Thoracic aorta (tissue), 2 donors: ENCODE results near the gene ZNF503. TPM values are rescaled to one million over a fixed set of nuclear protein-coding genes. Genes with fewer than 3 reads are reported as not detected.

ENCODE experiments used
- ATAC-seq: fragments of 150-250 bp; one replicate; pipeline ENCODE4 v1.8.0; 2017; ENCODE audit warnings: low read depth; ENCODE audit not compliant: insufficient number of reproducible peaks, low FRiP score
- DNase-seq: peaks from one replicate; pipeline ENCODE4 v3.0.0-alpha.2; 2020; ENCODE audit warnings: low spot score
- H3K27ac ChIP-seq, 2 donors: fragments of 200-600 bp; sonication (generic); 1 replicate in 1 of 2; 2 replicates in 1 of 2; pipeline ENCODE4 v1.5.1; 2016; ENCODE audit warnings: mild to moderate bottlenecking in 2 of 2, moderate library complexity in 2 of 2
- H3K27me3 ChIP-seq: fragments of 200-600 bp; sonication (generic); replicated peaks from 2 replicates; pipeline ENCODE4 v1.6.0; 2016; ENCODE audit warnings: mild to moderate bottlenecking; ENCODE audit not compliant: insufficient read depth
- H3K36me3 ChIP-seq: fragments of 200-600 bp; sonication (generic); one replicate; pipeline ENCODE4 v1.5.1; 2016
- H3K4me1 ChIP-seq, 2 donors: fragments of 200-600 bp; sonication (generic); 1 replicate in 1 of 2; 2 replicates in 1 of 2; pipeline versions ENCODE4 v1.5.1 to v1.6.0; 2016; ENCODE audit warnings: low read depth in 2 of 2, mild to moderate bottlenecking in 1 of 2; ENCODE audit not compliant: control insufficient read depth in 1 of 2
- H3K4me3 ChIP-seq: fragments of 200-600 bp; sonication (generic); 2 replicates; pipeline ENCODE4 v1.5.1; 2016; ENCODE audit warnings: mild to moderate bottlenecking
- H3K9me3 ChIP-seq: fragments of 200-600 bp; sonication (generic); 2 replicates; pipeline ENCODE4 v1.5.1; 2016
- total RNA-seq, 2 donors: library from RNA; depleted of rRNA; stranded (reverse); fragments of >200 nt; gene quantifications; one replicate each; pipeline versions ENCODE4 v1.1.0 to v1.2.3, GENCODE V29; 2016
- TF ChIP-seq, protein P1 (sequence below): fragments of 200-600 bp; sonication (generic); IDR thresholded peaks from one replicate; pipeline ENCODE4 v1.5.1; 2019; ENCODE audit warnings: antibody characterized with exemption

The ZNF503 gene
- total RNA-seq, 2 donors from 2014 or later, result 28.8 to 42.3 TPM

GRCh38 chr10:75436896-75437295 lies 35.3 kb upstream of the ZNF503 start:
- DNase-seq, result no peak
- Histone ChIP-seq H3K4me1 (peaks cover 0 to 5% of the 10 kb centered on the region in 2 donors), H3K4me3 (no peak overlapping the region), H3K27ac (no peak overlapping the region), H3K27me3 (no peaks in the 10 kb centered on the region), H3K9me3 (no peaks in the 10 kb centered on the region), H3K36me3 (no peaks in the 10 kb centered on the region)
- no peak for ATAC-seq
- TF ChIP-seq, protein P1, sequence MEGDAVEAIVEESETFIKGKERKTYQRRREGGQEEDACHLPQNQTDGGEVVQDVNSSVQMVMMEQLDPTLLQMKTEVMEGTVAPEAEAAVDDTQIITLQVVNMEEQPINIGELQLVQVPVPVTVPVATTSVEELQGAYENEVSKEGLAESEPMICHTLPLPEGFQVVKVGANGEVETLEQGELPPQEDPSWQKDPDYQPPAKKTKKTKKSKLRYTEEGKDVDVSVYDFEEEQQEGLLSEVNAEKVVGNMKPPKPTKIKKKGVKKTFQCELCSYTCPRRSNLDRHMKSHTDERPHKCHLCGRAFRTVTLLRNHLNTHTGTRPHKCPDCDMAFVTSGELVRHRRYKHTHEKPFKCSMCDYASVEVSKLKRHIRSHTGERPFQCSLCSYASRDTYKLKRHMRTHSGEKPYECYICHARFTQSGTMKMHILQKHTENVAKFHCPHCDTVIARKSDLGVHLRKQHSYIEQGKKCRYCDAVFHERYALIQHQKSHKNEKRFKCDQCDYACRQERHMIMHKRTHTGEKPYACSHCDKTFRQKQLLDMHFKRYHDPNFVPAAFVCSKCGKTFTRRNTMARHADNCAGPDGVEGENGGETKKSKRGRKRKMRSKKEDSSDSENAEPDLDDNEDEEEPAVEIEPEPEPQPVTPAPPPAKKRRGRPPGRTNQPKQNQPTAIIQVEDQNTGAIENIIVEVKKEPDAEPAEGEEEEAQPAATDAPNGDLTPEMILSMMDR, result no peak

DNA sequence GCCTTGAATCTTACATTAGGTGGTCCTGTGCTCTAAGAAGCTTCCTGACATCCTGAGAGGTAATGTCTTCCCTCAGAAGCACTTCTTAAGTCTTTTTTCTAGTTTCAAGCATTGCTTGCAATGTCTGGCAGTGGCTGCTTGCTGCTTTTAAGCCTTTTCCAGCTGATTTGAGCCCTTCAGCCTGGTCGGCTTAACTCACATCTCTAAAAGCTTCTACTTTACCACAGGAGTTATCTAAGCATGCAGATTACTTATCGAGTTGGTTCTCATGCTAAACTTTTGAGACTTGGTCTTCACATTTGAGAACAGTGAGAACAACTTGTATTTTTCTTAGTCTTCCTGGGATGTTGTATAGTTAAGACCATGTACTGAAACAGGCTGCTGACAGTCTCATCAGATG lies 33.7 kb upstream of the ZNF503 start:
- Histone ChIP-seq H3K36me3 (no peaks in the 10 kb centered on the region), H3K4me3 (no peak overlapping the region), H3K27me3 (no peaks in the 10 kb centered on the region), H3K9me3 (no peaks in the 10 kb centered on the region), H3K27ac (no peak overlapping the region), H3K4me1 (peaks cover 3 to 18% of the 10 kb centered on the region in 2 donors)
- DNase-seq (no peak), ATAC-seq (no peak)
- TF ChIP-seq, protein P1, result no peak

- Histone ChIP-seq H3K9me3 (no peaks in the 10 kb centered on the region), H3K36me3 (no peaks in the 10 kb centered on the region), H3K4me3 (no peak overlapping the region), H3K27ac (no peak overlapping the region), H3K27me3 (no peaks in the 10 kb centered on the region), H3K4me1 (peaks cover 3 to 25% of the 10 kb centered on the region in 2 donors)
- TF ChIP-seq, protein P1, result no peak
- DNase-seq (no peak), ATAC-seq (no peak)
Observed at GRCh38 chr10:75434291-75434690, 32.7 kb upstream of the ZNF503 start.

GRCh38 chr10:75433216-75433615 lies 31.7 kb upstream of the ZNF503 start:
- ATAC-seq, result no peak
- H3K27me3 ChIP-seq, result no peaks in the 10 kb centered on the region
- H3K9me3 ChIP-seq, result no peaks in the 10 kb centered on the region
- DNase-seq, result no peak
- H3K4me3 ChIP-seq, result no peak overlapping the region
- TF ChIP-seq, protein P1, result no peak
- H3K36me3 ChIP-seq, result no peaks in the 10 kb centered on the region
- H3K27ac ChIP-seq, result no peak overlapping the region
- H3K4me1 ChIP-seq, result peaks cover 3 to 31% of the 10 kb centered on the region in 2 donors

- H3K27ac ChIP-seq, result no peak overlapping the region
- no peaks in the 10 kb centered on the region for H3K27me3 ChIP-seq
- ATAC-seq, result no peak
- H3K36me3 ChIP-seq, result no peaks in the 10 kb centered on the region
- H3K4me1 ChIP-seq, result peaks cover 3 to 31% of the 10 kb centered on the region in 2 donors
- H3K9me3 ChIP-seq, result no peaks in the 10 kb centered on the region
- no peak overlapping the region for H3K4me3 ChIP-seq
- TF ChIP-seq, protein P1, result no peak
- no peak for DNase-seq
Observed at GRCh38 chr10:75432763-75433162, 31.2 kb upstream of the ZNF503 start.
